LNCAP (cell line): Measurements from ENCODE around the gene JTB.

Source experiments
- TF ChIP-seq, protein P1 (sequence below): fragments of 450-650 bp; IDR thresholded peaks from 2 replicates; pipeline ENCODE4 v1.5.1; 2017; ENCODE audit warnings: mild to moderate bottlenecking

Gene JTB

DNA sequence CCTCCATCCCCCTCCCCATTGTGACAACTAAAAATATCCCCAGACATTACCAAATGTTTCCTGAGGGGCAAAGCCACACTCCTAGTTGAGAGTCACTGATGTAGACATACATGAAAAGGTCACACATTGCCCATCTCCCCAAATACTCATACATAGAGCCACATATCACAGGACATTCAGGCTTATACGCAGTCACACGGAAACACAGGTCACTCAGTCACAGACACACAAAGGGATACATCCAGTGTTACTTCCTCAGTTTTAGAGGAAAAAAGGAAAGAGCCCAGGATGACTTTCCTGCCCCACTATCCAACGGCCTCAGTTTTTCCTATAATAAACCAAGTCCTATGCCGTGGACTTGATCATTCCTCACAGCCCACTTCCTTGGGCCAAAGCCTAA lies 16.1 kb downstream of the JTB start:
- TF ChIP-seq, protein P1, sequence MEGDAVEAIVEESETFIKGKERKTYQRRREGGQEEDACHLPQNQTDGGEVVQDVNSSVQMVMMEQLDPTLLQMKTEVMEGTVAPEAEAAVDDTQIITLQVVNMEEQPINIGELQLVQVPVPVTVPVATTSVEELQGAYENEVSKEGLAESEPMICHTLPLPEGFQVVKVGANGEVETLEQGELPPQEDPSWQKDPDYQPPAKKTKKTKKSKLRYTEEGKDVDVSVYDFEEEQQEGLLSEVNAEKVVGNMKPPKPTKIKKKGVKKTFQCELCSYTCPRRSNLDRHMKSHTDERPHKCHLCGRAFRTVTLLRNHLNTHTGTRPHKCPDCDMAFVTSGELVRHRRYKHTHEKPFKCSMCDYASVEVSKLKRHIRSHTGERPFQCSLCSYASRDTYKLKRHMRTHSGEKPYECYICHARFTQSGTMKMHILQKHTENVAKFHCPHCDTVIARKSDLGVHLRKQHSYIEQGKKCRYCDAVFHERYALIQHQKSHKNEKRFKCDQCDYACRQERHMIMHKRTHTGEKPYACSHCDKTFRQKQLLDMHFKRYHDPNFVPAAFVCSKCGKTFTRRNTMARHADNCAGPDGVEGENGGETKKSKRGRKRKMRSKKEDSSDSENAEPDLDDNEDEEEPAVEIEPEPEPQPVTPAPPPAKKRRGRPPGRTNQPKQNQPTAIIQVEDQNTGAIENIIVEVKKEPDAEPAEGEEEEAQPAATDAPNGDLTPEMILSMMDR = no peak

DNA sequence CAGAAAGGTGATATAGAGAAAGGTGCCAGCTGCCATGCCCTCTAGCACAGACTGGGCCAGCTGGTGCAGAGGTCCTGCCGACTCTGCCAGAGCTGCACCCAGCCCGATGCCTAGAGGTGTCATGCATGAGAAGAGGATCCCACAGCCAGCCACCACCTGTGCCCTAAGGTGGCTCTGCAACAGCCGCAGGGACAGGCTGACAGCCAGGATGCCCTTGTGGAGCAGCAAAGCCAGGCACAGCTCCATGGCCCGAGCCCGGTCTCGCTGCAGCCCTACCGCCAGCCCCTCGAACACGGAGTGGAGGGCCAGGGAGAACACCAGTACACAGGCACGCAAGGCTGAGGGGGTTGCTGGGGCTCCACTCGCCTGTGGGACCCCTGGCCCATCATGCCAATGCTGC lies 17.3 kb downstream of the JTB start:
- TF ChIP-seq, protein P1 = no peak

DNA sequence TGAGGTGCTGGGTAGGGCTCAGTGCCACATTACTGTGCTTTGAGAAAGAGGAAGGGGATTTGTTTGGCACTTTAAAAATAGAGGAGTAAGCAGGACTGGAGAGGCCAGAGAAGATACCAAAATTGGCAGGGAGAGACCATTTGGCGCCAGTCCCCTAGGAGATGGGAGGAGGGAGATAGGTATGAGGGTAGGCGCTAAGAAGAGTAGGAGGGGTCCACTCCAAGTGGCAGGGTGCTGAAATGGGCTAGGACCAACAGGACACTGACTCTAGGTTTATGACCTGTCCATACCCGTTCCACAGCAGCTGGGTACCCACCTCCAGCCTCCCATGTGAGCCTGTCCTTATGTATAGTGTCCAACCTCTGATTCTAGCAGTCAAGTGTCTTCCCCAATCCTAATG lies 18.0 kb downstream of the JTB start:
- TF ChIP-seq, protein P1 = no peak

DNA sequence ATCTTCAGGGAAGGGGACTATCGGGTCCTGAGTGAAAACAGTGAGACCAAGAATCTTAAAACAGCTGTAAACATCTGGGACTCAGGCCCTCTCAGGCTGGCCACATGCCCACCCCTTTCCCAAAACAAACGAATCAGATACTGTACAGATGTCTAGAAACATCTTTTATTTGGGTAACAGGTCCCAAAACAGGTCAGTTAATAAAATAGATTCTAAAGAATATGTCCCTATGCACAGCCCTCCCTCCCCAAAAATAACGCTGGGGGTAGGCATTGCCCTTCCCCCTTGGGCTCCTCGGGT lies 18.6 kb downstream of the JTB start:
- TF ChIP-seq, protein P1 = no peak

DNA sequence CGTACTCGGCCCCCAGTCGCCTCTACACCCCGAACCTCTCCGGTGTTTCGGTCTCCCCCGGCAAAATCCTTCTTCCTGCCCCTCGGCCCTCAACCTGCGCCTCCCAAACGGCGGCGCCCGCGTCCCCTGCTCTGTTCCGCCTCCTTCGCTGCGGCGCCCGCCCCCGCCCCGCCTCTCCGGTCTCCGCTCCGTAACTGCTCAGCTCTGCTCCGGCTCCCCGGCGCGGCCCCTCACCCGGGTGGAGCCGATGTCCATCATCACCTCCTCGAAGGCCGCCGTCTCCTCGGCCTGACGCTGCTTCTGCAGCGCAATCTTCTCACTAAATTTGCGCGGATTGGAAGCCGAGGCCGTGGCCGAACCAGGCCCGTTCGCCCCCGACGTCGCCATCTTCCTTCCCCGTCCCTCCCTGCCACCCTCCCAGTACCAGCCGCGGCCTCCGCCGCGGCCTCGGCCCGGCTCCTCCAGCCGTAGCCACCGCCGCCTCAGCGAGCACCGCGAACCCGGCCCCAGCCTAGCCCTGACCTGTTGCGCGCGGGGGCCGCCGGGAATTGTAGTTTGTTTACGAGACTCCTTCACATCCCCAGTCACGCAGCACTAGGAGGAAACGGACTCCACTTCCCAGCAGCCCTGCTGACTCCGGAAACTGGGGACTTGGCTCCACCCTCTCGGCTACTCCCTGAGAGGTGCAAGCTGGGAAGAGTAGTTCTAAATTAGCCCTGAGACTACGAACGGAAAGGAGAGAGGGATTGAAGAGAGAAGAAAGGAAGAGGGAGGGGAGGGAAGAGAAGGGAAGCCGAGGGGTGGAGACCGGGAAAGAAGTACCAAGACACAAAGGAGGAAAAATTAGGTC lies 19.1 kb downstream of the JTB start, which contains the start of gene CRTC2:
Gene CRTC2 (minus strand): TSS at position 502 of the 850 bp plus-strand sequence. CDS start 115 bp downstream, at position 387.
- TF ChIP-seq, protein P1 = 0 out of 2 replicates have a peak, but pooled peaks have one; percentile 22

DNA sequence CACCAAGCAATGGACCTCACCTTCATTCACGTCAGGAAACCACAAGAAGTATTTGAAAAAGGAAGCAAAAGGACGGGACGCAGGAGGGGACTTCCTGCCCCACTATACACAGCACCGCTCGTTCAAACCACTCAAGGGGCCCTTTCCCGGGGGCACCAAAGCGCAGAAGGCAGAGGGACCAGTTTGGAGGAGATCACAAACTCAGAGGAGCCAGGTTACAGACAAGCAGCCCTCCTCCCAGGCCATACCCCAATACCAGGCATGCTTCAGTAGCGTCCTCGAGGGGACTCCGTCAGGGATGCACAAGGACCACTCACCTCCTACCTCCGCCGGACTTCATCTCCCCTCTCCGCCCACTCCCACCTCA lies 19.7 kb downstream of the JTB start:
- TF ChIP-seq, protein P1 = no peak

DNA sequence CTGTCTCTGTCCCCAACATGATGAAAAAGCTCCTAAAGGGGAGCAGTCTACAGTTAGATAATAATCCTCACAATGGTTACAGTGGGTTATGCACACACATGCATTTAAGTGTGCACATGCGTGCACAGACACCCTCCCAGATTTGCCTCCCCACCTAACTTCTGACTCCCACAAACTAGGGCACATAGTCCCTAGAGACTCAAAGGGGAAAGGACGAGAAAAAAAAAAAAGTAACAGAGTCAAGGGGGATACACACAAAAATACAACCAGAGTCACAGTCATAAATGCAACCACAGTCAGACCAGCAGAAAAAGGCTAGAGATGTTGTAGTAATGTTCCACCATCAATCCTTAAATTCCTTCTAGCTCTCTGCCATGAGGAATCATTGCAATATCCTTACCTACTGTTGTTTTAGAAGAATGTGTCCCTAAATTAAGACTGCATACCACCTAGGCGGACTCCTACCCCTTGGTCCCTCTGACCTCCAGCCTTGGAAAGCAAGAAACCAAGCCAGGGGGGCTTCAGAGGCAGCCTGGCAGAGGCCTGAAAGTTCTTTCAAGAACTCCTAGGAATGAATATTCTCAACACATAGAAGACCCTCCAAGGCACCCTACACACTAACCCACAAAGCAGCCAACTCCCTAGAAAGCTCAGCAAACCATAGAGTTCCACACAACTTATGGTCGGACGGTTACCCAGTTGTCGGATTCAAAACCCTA lies 20.3 kb downstream of the JTB start:
- TF ChIP-seq, protein P1 = no peak
